Pons (tissue), 1 donor: ENCODE data around the gene SLC5A4.
"Not testable (repeated sequence)": the region's sequence is repeated elsewhere in the genome, so short reads cannot be mapped to it uniquely, and the experiment has no call there.

ENCODE experiments used
- DNase-seq: peaks from one replicate; pipeline ENCODE4 v3.0.0-alpha.2; 2016; ENCODE audit warnings: low spot score

Gene SLC5A4

GRCh38 chr22:32199961-32200360, 55.2 kb downstream of the SLC5A4 start:
- DNase-seq, result no peak

- no peak for DNase-seq
These were observed 55.8 kb downstream of the SLC5A4 start for GRCh38 chr22:32199341-32199740.

- DNase-seq, result not testable (repeated sequence)
These were observed 57.5 kb downstream of the SLC5A4 start for GRCh38 chr22:32197553-32198226.

- DNase-seq, result not testable (repeated sequence)
These were observed 59.2 kb downstream of the SLC5A4 start for GRCh38 chr22:32195900-32196299.

- not testable (repeated sequence) for DNase-seq
These were observed 61.8 kb downstream of the SLC5A4 start for GRCh38 chr22:32193346-32193745.

GRCh38 chr22:32191021-32191420, 64.1 kb downstream of the SLC5A4 start:
- DNase-seq, result not testable (repeated sequence)

- no peak for DNase-seq
These were observed 69.3 kb downstream of the SLC5A4 start for GRCh38 chr22:32185821-32186220.

- no peak for DNase-seq
These were observed 71.5 kb downstream of the SLC5A4 start for GRCh38 chr22:32183625-32184024.

GRCh38 chr22:32181043-32181442, 74.1 kb downstream of the SLC5A4 start:
- no peak for DNase-seq

- no peak for DNase-seq
These were observed 77.9 kb downstream of the SLC5A4 start for GRCh38 chr22:32177221-32177765.

- DNase-seq, result no peak
These were observed 79.2 kb downstream of the SLC5A4 start for GRCh38 chr22:32175683-32176644.

GRCh38 chr22:32175115-32175514, 80.0 kb downstream of the SLC5A4 start:
- DNase-seq, result no peak
